Endothelial cell of umbilical vein (primary cell): Measurements from ENCODE around the gene TRPC1. TPM values are rescaled to one million over a fixed set of nuclear protein-coding genes. Genes with fewer than 3 reads are reported as not detected.

Source experiments
- BruUV-seq: library from RNA; stranded (reverse); fragments of 400-500 nt; replicated peaks from 2 replicates; lab custom pipeline; 2021; lab: Mats Ljungman, UMichigan
- CTCF ChIA-PET: fragments of 300-600, 350-600 bp; sonication (Branson Sonifier 250); formaldehyde crosslinking; loops from one replicate; lab custom pipeline; 2021; ENCODE audit warnings: antibody characterized with exemption, inconsistent platforms; lab: Charles Lee
- POLR2A ChIA-PET: fragments of 300-600, 350-600 bp; sonication (Branson Sonifier 250); formaldehyde crosslinking; loops from one replicate; lab custom pipeline; 2021; ENCODE audit warnings: antibody characterized with exemption, inconsistent platforms; lab: Charles Lee
- DNase-seq: peaks from one replicate; pipeline ENCODE4 v3.0.0-alpha.2; 2011; ENCODE audit warnings: low read depth, low spot score
- FAIRE-seq: peaks from 2 replicates; lab custom pipeline; 2011; peaks lifted over from hg19 to GRCh38; lab: Jason Lieb, UNC
- H2AFZ ChIP-seq: 2 replicates; pipeline ENCODE4 v1.6.0; 2012; ENCODE audit warnings: low read depth, low read length, control low read depth, inconsistent platforms
- H3K27ac ChIP-seq: 2 replicates; pipeline ENCODE4 v1.5.1; 2011; ENCODE audit warnings: low read depth, mild to moderate bottlenecking, control low read depth, low read length, moderate library complexity; ENCODE audit not compliant: insufficient read depth
- H3K27me3 ChIP-seq, 2 experiments: 2 replicates each; pipeline versions ENCODE4 v1.6.0 to v1.6.1; 2011; ENCODE audit warnings: low read length in 2 of 2, mixed read lengths in 1 of 2; ENCODE audit not compliant: control insufficient read depth in 2 of 2, insufficient read depth in 2 of 2
- H3K36me3 ChIP-seq, 2 experiments: 2 replicates in 1 of 2; 3 replicates in 1 of 2; pipeline ENCODE4 v1.5.1; 2011; ENCODE audit warnings: low read length in 2 of 2, mild to moderate bottlenecking in 1 of 2, moderate library complexity in 1 of 2; ENCODE audit not compliant: control insufficient read depth in 2 of 2, insufficient read depth in 2 of 2; ENCODE audit errors: extremely low read depth in 1 of 2
- H3K4me1 ChIP-seq: 3 replicates; pipeline ENCODE4 v1.5.1; 2011; ENCODE audit warnings: mild to moderate bottlenecking, low read length; ENCODE audit not compliant: control insufficient read depth, insufficient read depth; ENCODE audit errors: extremely low read depth
- H3K4me2 ChIP-seq: 2 replicates; pipeline ENCODE4 v1.6.1; 2011; ENCODE audit warnings: low read length, control low read depth, mixed read lengths; ENCODE audit not compliant: insufficient read depth
- H3K4me3 ChIP-seq, 3 experiments: fragments of 200-600 bp in 1 of 3; sonication (generic), shearing (Covaris generic) in 1 of 3; replicated peaks in 1 of 3; 2 replicates each; pipeline ENCODE4 v1.5.1; 2011 to 2016; ENCODE audit warnings: control low read depth in 3 of 3, low read length in 3 of 3, mild to moderate bottlenecking in 2 of 3, inconsistent platforms in 1 of 3, low read depth in 1 of 3, moderate library complexity in 1 of 3; ENCODE audit not compliant: insufficient read depth in 1 of 3
- H3K79me2 ChIP-seq: 2 replicates; pipeline ENCODE4 v1.6.0; 2012; ENCODE audit warnings: low read length, inconsistent platforms; ENCODE audit not compliant: control insufficient read depth, insufficient read depth
- H3K9ac ChIP-seq: replicated peaks from 2 replicates; pipeline ENCODE3; 2011; ENCODE audit warnings: low read length, control low read depth; ENCODE audit not compliant: insufficient read depth; ENCODE audit errors: extremely low read depth
- H3K9me1 ChIP-seq: replicated peaks from 3 replicates; pipeline ENCODE4 v1.6.0; 2011; ENCODE audit warnings: mild to moderate bottlenecking, low read length; ENCODE audit not compliant: control insufficient read depth, insufficient read depth; ENCODE audit errors: extremely low read depth
- H3K9me3 ChIP-seq: replicated peaks from 2 replicates; pipeline ENCODE4 v1.5.1; 2012; ENCODE audit warnings: low read length, inconsistent platforms; ENCODE audit not compliant: control insufficient read depth, insufficient read depth
- H4K20me1 ChIP-seq: replicated peaks from 2 replicates; pipeline ENCODE3; 2011; ENCODE audit warnings: mild to moderate bottlenecking, low read length; ENCODE audit not compliant: control insufficient read depth, insufficient read depth; ENCODE audit errors: extremely low read depth
- EZH2 ChIP-seq: IDR thresholded peaks from 2 replicates; pipeline ENCODE4 v1.6.1; 2012; ENCODE audit warnings: borderline replicate concordance, low read depth, mild to moderate bottlenecking, moderate library complexity, low read length, inconsistent platforms; ENCODE audit not compliant: severe bottlenecking
- FOS ChIP-seq: IDR thresholded peaks from 2 replicates; pipeline ENCODE4 v1.6.1; 2011; ENCODE audit warnings: mild to moderate bottlenecking, low read length, moderate library complexity, borderline replicate concordance; ENCODE audit not compliant: insufficient read depth
- GATA2 ChIP-seq: IDR thresholded peaks from 2 replicates; pipeline ENCODE4 v1.7.0; 2011; ENCODE audit warnings: low read depth, mild to moderate bottlenecking, moderate library complexity, mixed read lengths, low read length; ENCODE audit not compliant: insufficient read length, insufficient read depth
- JUN ChIP-seq: IDR thresholded peaks from 2 replicates; pipeline ENCODE4 v1.6.1; 2011; ENCODE audit warnings: borderline replicate concordance, low read depth; ENCODE audit not compliant: insufficient read length, insufficient read depth
- MYC ChIP-seq: IDR thresholded peaks from one replicate; pipeline ENCODE4 v1.6.1; 2011; ENCODE audit warnings: mild to moderate bottlenecking, low read depth, low read length
- POLR2A ChIP-seq: IDR thresholded peaks from 2 replicates; pipeline ENCODE4 v1.6.1; 2012; ENCODE audit warnings: low read depth, mild to moderate bottlenecking, control low read depth, low read length
- POLR2AphosphoS5 ChIP-seq: IDR thresholded peaks from 2 replicates; pipeline ENCODE4 v1.6.1; 2012; ENCODE audit warnings: low read depth, mild to moderate bottlenecking, control low read depth, low read length, moderate library complexity; ENCODE audit not compliant: insufficient read depth
- dilution Hi-C: fragments of 300-500 bp; cut with MboI; formaldehyde crosslinking; loops from one replicate; pipeline ENCODE4 v1.15.0; 2019; ENCODE audit warnings: low sequenced_read_pairs; ENCODE audit not compliant: extremely low pct_ligation_motif_present
- intact Hi-C: fragments of 100-400 bp; cut with micrococcal nuclease; formaldehyde crosslinking; loops from one replicate; pipeline ENCODE4 v1.10.0; 2022
- polyA plus RNA-seq, 4 experiments: library from polyadenylated mRNA; depleted of rRNA in 3 of 4; stranded (reverse) in 3 of 4; unstranded in 1 of 4; fragments of >200 nt; gene quantifications; 2 replicates each; pipeline versions ENCODE4 v1.2.1 to v1.2.3, GENCODE V29; 2011 to 2012; ENCODE audit warnings: missing spikeins in 1 of 4
- total RNA-seq: library from RNA; stranded (reverse); gene quantifications from 2 replicates; pipeline ENCODE4 v1.2.3, GENCODE V29; 2021
- TF ChIP-seq, protein P1 (sequence below), 2 donors: IDR thresholded peaks; 1 replicate in 1 of 2; 2 replicates in 1 of 2; pipeline ENCODE4 v1.5.1; 2011; ENCODE audit warnings: low read length in 2 of 2, mild to moderate bottlenecking in 2 of 2, moderate library complexity in 2 of 2, control low read depth in 1 of 2, inconsistent platforms in 1 of 2, low read depth in 1 of 2; ENCODE audit not compliant: insufficient read depth in 1 of 2; ENCODE audit errors: extremely low read depth in 1 of 2
- TF ChIP-seq, protein P2 (sequence below): IDR thresholded peaks from 2 replicates; pipeline ENCODE4 v1.6.1; 2011; ENCODE audit not compliant: insufficient read depth, insufficient read length

Gene TRPC1
- total and polyA plus RNA-seq, 2 donors (not counting 3 experiments of a cell fraction or from before 2014, with no cell fraction given) = 3.5 to 5.9 TPM

- H3K27ac ChIP-seq = no peak overlapping the region
- ChIA-PET CTCF (no interaction called here), POLR2A (no interaction called here)
- H3K27me3 ChIP-seq = no peaks in the 10 kb centered on the region
- H3K9me3 ChIP-seq = no peaks in the 10 kb centered on the region
- intact Hi-C loops = no loop called here
- no peaks in the 10 kb centered on the region for H3K9me1 ChIP-seq
- no peaks in the 10 kb centered on the region for H3K79me2 ChIP-seq
- H3K36me3 ChIP-seq = no peaks in the 10 kb centered on the region
- H3K4me1 ChIP-seq = no peaks in the 10 kb centered on the region
- H3K4me3 ChIP-seq = no peak overlapping the region
- BruUV-seq = no TSS peak
- DNase-seq (no peak), FAIRE-seq (no peak)
- no peak overlapping the region for H2AFZ ChIP-seq
- H3K9ac ChIP-seq = no peak overlapping the region
- no peaks in the 10 kb centered on the region for H4K20me1 ChIP-seq
- TF ChIP-seq EZH2 (no peak), FOS (no peak), JUN (no peak), POLR2AphosphoS5 (no peak), POLR2A (no peak), MYC (no peak), GATA2 (no peak)
- TF ChIP-seq, protein P1, sequence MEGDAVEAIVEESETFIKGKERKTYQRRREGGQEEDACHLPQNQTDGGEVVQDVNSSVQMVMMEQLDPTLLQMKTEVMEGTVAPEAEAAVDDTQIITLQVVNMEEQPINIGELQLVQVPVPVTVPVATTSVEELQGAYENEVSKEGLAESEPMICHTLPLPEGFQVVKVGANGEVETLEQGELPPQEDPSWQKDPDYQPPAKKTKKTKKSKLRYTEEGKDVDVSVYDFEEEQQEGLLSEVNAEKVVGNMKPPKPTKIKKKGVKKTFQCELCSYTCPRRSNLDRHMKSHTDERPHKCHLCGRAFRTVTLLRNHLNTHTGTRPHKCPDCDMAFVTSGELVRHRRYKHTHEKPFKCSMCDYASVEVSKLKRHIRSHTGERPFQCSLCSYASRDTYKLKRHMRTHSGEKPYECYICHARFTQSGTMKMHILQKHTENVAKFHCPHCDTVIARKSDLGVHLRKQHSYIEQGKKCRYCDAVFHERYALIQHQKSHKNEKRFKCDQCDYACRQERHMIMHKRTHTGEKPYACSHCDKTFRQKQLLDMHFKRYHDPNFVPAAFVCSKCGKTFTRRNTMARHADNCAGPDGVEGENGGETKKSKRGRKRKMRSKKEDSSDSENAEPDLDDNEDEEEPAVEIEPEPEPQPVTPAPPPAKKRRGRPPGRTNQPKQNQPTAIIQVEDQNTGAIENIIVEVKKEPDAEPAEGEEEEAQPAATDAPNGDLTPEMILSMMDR (IDR thresholded peaks at IDR 0.05; ENCODE audit: extremely low read depth in 1 of 2, insufficient read depth in 1 of 2, low read depth in 1 of 2, low read length in 2 of 2) = no peak
- TF ChIP-seq, protein P2, sequence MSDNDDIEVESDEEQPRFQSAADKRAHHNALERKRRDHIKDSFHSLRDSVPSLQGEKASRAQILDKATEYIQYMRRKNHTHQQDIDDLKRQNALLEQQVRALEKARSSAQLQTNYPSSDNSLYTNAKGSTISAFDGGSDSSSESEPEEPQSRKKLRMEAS = no peak
- dilution Hi-C loops = no loop called here
- H3K4me2 ChIP-seq = no peak overlapping the region
Observed at GRCh38 chr3:142785996-142786395, 62.2 kb downstream of the TRPC1 start.
